OCI-LY7 (cell line): ENCODE measurements around the gene SLMAP. TPM values are rescaled to one million over a fixed set of nuclear protein-coding genes. Genes with fewer than 3 reads are reported as not detected.

Experiments used
- BruUV-seq: library from RNA; stranded (reverse); fragments of 400-500 nt; replicated peaks from 2 replicates; lab custom pipeline; 2021; lab: Mats Ljungman, UMichigan
- CTCF ChIA-PET: fragments of 300-600 bp; sonication (Branson Sonifier 250); formaldehyde crosslinking; loops from one replicate; lab custom pipeline; 2022; ENCODE audit warnings: antibody characterized with exemption; ENCODE audit not compliant: unreplicated experiment; lab: Charles Lee
- POLR2A ChIA-PET: fragments of 300-600 bp; sonication (Branson Sonifier 250); formaldehyde crosslinking; loops from one replicate; lab custom pipeline; 2022; ENCODE audit warnings: antibody characterized with exemption; lab: Charles Lee
- DNase-seq: peaks from one replicate; pipeline ENCODE4 v3.0.0-alpha.2; 2015; ENCODE audit warnings: low spot score
- H2AFZ ChIP-seq: fragments of 200-600 bp; sonication (generic), shearing (Covaris generic); 2 replicates; pipeline ENCODE4 v1.6.1; 2014; ENCODE audit warnings: mild to moderate bottlenecking, antibody characterized with exemption, low read length, moderate library complexity
- H3K27ac ChIP-seq: fragments of 200-600 bp; sonication (generic); 2 replicates; pipeline ENCODE4 v1.5.1; 2014; ENCODE audit warnings: mixed run types, low read depth, mild to moderate bottlenecking, moderate library complexity, low read length, inconsistent platforms; ENCODE audit not compliant: poor library complexity, severe bottlenecking
- H3K36me3 ChIP-seq: fragments of 200-600 bp; sonication (generic); 2 replicates; pipeline ENCODE4 v1.6.1; 2014; ENCODE audit warnings: mild to moderate bottlenecking, antibody characterized with exemption, low read length, moderate library complexity, mixed read lengths; ENCODE audit not compliant: insufficient read depth
- H3K4me1 ChIP-seq: fragments of 200-600 bp; sonication (generic); 2 replicates; pipeline ENCODE4 v1.5.1; 2014; ENCODE audit warnings: mild to moderate bottlenecking, low read length; ENCODE audit not compliant: insufficient read depth, poor library complexity, severe bottlenecking
- H3K4me2 ChIP-seq: fragments of 200-600 bp; sonication (generic); 2 replicates; pipeline ENCODE4 v1.6.1; 2014; ENCODE audit warnings: mild to moderate bottlenecking, low read length
- H3K4me3 ChIP-seq: fragments of 200-600 bp; sonication (generic); 2 replicates; pipeline ENCODE4 v1.5.1; 2014; ENCODE audit warnings: mild to moderate bottlenecking, low read depth, low read length; ENCODE audit not compliant: poor library complexity, severe bottlenecking
- H3K79me2 ChIP-seq: fragments of 200-600 bp; sonication (generic); 2 replicates; pipeline ENCODE4 v1.6.1; 2016; ENCODE audit warnings: low read depth, mild to moderate bottlenecking, low read length, moderate library complexity, mixed read lengths; ENCODE audit not compliant: insufficient read depth
- H3K9me2 ChIP-seq: fragments of 200-600 bp; sonication (generic); 2 replicates; pipeline ENCODE4 v1.6.1; 2016; ENCODE audit warnings: mild to moderate bottlenecking, low read length, mixed read lengths; ENCODE audit not compliant: insufficient read depth
- H3K9me3 ChIP-seq: fragments of 200-600 bp; sonication (generic); 2 replicates; pipeline ENCODE4 v1.6.1; 2014; ENCODE audit warnings: mild to moderate bottlenecking, mixed run types, low read length, mixed read lengths
- H4K20me1 ChIP-seq: fragments of 200-600 bp; sonication (generic); 2 replicates; pipeline ENCODE4 v1.6.1; 2014; ENCODE audit warnings: mild to moderate bottlenecking, antibody characterized with exemption, low read length, moderate library complexity, mixed read lengths; ENCODE audit not compliant: insufficient read depth
- EZH2phosphoT487 ChIP-seq: fragments of 200-600 bp; sonication (generic); IDR thresholded peaks from 2 replicates; pipeline ENCODE4 v1.6.1; 2018; ENCODE audit warnings: low read depth, borderline replicate concordance, mild to moderate bottlenecking, mixed run types, antibody characterized with exemption, low read length, moderate library complexity, mixed read lengths
- intact Hi-C: fragments of 100-400 bp; cut with micrococcal nuclease; formaldehyde crosslinking; loops from one replicate; pipeline ENCODE4 v1.10.0; 2022; ENCODE audit not compliant: unreplicated experiment
- total RNA-seq, 2 experiments: library from RNA; depleted of rRNA in 1 of 2; stranded (reverse); fragments of >200 nt in 1 of 2; shearing (Covaris generic) in 1 of 2; gene quantifications; 2 replicates each; pipeline ENCODE4 v1.2.3, GENCODE V29; 2014 to 2022
- TF ChIP-seq, protein P1 (sequence below): fragments of 200-600 bp; sonication (generic); conservative IDR thresholded peaks from 2 replicates; pipeline ENCODE4 v1.5.1; 2014; ENCODE audit warnings: mild to moderate bottlenecking, antibody characterized with exemption, low read length, moderate library complexity, mixed read lengths

Gene SLMAP
- total RNA-seq, 2 experiments from 2014 or later, result 41.6 to 68.4 TPM

- no peak for DNase-seq
- H2AFZ ChIP-seq, result no peak overlapping the region
- no TSS peak for BruUV-seq
- TF ChIP-seq, protein P1, sequence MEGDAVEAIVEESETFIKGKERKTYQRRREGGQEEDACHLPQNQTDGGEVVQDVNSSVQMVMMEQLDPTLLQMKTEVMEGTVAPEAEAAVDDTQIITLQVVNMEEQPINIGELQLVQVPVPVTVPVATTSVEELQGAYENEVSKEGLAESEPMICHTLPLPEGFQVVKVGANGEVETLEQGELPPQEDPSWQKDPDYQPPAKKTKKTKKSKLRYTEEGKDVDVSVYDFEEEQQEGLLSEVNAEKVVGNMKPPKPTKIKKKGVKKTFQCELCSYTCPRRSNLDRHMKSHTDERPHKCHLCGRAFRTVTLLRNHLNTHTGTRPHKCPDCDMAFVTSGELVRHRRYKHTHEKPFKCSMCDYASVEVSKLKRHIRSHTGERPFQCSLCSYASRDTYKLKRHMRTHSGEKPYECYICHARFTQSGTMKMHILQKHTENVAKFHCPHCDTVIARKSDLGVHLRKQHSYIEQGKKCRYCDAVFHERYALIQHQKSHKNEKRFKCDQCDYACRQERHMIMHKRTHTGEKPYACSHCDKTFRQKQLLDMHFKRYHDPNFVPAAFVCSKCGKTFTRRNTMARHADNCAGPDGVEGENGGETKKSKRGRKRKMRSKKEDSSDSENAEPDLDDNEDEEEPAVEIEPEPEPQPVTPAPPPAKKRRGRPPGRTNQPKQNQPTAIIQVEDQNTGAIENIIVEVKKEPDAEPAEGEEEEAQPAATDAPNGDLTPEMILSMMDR, result no peak
- TF ChIP-seq EZH2phosphoT487, result no peak
- no peak overlapping the region for H3K27ac ChIP-seq
- ChIA-PET CTCF (no interaction called here), POLR2A (no interaction called here)
- no peaks in the 10 kb centered on the region for H3K9me2 ChIP-seq
- no peaks in the 10 kb centered on the region for H4K20me1 ChIP-seq
- H3K4me2 ChIP-seq, result no peak overlapping the region
- no peak overlapping the region for H3K4me3 ChIP-seq
- H3K36me3 ChIP-seq, result no peaks in the 10 kb centered on the region
- H3K9me3 ChIP-seq, result no peaks in the 10 kb centered on the region
- intact Hi-C loops, result no loop called here
- H3K4me1 ChIP-seq, result no peaks in the 10 kb centered on the region
- no peaks in the 10 kb centered on the region for H3K79me2 ChIP-seq
Observed at GRCh38 chr3:57737840-57738239, 18.3 kb upstream of the SLMAP start.

DNA sequence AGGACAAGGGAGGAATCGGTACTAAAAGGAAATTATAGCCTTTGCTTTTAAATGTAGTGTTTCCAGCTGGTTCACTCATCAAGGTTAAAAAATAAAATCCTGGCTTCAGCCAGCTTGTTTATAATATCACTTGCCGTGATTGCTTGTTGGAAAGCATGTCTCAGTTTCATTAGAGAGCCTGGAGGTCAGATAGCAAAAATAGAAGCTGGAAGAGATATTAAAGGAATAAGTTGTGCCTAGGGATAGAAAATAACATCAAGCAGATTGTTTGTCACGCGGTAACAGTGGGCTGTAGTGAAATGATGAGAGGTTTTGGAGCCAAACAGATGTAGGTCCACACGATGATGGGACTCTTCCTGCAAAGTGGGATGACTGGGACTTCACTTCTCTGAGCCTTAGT lies 17.7 kb upstream of the SLMAP start:
- TF ChIP-seq, protein P1, result no peak
- TF ChIP-seq EZH2phosphoT487, result no peak
- ChIA-PET POLR2A (interaction anchor here (1.0 kb wide), 1 partner anchor 103 kb away, joined by 3 read pairs; no protein-coding TSS in a partner anchor), CTCF (no interaction called here)
- BruUV-seq, result no TSS peak
- Histone ChIP-seq H4K20me1 (no peaks in the 10 kb centered on the region), H2AFZ (no peak overlapping the region), H3K36me3 (no peaks in the 10 kb centered on the region), H3K4me1 (no peaks in the 10 kb centered on the region), H3K79me2 (no peaks in the 10 kb centered on the region), H3K4me3 (no peak overlapping the region), H3K4me2 (no peak overlapping the region), H3K27ac (no peak overlapping the region), H3K9me2 (no peaks in the 10 kb centered on the region), H3K9me3 (no peaks in the 10 kb centered on the region)
- intact Hi-C loops, result no loop called here
- no peak for DNase-seq

- BruUV-seq, result no TSS peak
- H3K4me3 ChIP-seq, result no peak overlapping the region
- H3K27ac ChIP-seq, result no peak overlapping the region
- DNase-seq, result no peak
- no peaks in the 10 kb centered on the region for H3K36me3 ChIP-seq
- H3K79me2 ChIP-seq, result no peaks in the 10 kb centered on the region
- H3K4me1 ChIP-seq, result no peaks in the 10 kb centered on the region
- ChIA-PET POLR2A (no interaction called here), CTCF (no interaction called here)
- no peak for TF ChIP-seq EZH2phosphoT487
- TF ChIP-seq, protein P1, result no peak
- H3K9me3 ChIP-seq, result no peaks in the 10 kb centered on the region
- no peaks in the 10 kb centered on the region for H3K9me2 ChIP-seq
- intact Hi-C loops, result no loop called here
- H2AFZ ChIP-seq, result no peak overlapping the region
- no peak overlapping the region for H3K4me2 ChIP-seq
- no peaks in the 10 kb centered on the region for H4K20me1 ChIP-seq
Observed at GRCh38 chr3:57740027-57740426, 16.1 kb upstream of the SLMAP start.
